GM18907 (cell line): ENCODE measurements around the gene SSH2.

Experiments
- ATAC-seq: cut with Tn5 transposase; IDR thresholded peaks from one replicate; pipeline ENCODE4 v1.9.1; 2021; ENCODE audit warnings: mild to moderate bottlenecking, moderate library complexity; ENCODE audit not compliant: unreplicated experiment

The SSH2 gene

GRCh38 chr17:29582772-29583171, 347.3 kb downstream of the SSH2 start:
- no peak for ATAC-seq

GRCh38 chr17:29582254-29582765, 347.7 kb downstream of the SSH2 start:
- ATAC-seq = no peak

GRCh38 chr17:29581583-29582253, 348.3 kb downstream of the SSH2 start:
- ATAC-seq = no peak

DNA sequence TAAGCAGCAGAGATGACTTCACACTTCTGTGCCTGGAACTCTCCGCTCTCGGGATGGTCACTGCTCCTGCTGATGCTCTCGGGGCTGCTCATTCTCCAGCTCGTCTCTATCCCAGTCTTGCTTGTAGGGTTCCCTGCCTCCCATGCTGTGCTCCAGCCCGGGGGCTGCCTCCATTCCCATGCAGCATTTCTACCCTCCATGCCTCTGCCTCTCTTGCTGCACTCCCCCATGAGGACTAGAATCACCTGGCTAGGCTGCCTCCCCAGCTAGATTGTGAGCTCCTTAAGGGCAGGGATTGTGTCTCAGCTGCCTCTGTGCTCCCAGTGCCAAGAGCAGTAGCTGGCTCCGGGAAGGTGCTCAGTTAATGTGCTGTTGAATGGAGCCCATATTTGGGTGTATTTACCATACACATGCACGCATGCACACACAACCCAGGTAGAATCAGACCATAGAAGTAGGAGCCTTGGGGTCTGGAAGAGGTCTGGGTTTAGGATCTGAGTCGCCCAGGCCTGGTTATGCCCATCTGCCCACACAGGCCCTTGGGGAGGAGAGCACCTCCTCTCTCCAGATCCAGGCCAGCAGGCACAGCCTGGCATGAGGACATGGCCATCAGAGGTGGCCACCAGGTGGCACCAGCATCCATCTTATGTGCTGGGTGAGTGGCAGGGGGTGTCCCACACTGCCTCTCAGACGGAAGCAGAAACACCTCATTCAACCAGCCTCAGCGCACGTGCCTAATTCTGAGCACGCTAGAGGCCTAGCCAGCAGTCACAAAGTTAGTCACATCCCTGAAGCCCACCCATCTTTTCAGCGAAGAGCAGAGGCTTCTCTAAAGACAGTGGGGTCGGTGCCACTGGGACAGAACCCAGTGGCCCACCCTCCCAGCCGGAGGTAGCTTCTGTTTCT, 349.9 kb downstream of the SSH2 start:
- peak; percentile 70 for ATAC-seq

- ATAC-seq = no peak
Observed at GRCh38 chr17:29578626-29579485, 351.2 kb downstream of the SSH2 start.

GRCh38 chr17:29577385-29578211, 352.4 kb downstream of the SSH2 start:
- no peak for ATAC-seq

DNA sequence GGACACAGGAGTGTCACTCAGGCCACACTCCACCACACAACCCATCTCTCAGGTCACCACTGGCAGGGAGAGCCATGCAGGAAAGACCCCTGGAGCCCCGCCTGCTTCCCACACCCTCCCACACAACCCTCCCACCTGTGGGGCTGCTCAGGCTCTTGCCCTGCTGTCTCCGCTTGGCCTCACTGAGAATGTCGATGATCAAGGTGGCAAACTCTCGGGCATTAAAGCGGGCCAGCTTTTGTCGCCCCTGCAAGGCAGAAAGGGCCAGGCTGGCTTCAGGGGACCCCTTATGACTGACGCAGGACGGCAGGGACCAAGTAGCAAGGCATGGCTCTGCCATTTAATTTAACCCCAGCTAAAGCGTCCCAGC, 353.0 kb downstream of the SSH2 start:
- no peak for ATAC-seq

GRCh38 chr17:29576214-29577000, 353.6 kb downstream of the SSH2 start:
- ATAC-seq = no peak
